Epithelial cell of prostate (primary cell): Measurements from ENCODE around the gene BIN1.
A peak's percentile ranks its signal among the peaks of the same experiment; 100 is the strongest.

Experiments used
- DNase-seq: peaks from one replicate; pipeline ENCODE4 v3.0.0-alpha.2; 2011; ENCODE audit warnings: low read depth, low spot score
- H3K27ac ChIP-seq: fragments of 450-650 bp; 2 replicates; pipeline ENCODE4 v1.5.1; 2017; ENCODE audit warnings: mild to moderate bottlenecking

BIN1 gene

DNA sequence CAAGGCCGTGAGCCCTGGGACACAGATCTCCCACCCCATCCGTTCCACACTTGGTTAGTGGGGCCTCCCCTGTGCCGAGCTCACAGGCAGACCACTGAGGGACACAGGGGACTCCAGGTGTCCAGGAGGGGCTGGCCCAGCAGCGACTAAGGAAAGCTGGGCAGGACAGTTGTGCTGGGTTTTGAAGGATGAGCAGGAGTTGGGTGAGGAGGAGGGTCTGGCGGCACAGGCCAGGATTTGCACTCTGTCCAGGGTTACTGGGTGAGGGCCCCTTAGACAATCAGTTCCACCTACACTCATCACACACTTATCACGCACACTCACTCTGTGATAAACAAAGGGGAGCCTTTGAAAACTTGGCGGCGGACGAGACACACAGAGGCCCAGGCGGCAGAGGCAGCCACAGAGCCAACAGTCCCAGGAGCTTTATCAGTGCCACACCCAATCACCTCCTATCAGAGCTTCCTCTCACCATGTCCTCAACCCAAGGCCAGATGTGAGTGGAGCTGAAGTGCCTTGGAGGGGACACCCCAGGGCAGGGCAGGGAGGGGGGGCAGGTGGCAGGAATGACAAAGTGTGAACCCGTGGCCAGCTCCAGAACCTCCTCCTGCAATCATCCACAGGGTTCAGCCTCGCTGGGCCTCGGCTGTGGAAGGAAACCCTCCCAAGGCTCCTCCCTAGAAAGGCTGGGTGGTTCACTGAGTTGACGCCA lies 26.6 kb downstream of the BIN1 start:
- no peak for DNase-seq
- H3K27ac ChIP-seq: no peak overlapping the region

DNA sequence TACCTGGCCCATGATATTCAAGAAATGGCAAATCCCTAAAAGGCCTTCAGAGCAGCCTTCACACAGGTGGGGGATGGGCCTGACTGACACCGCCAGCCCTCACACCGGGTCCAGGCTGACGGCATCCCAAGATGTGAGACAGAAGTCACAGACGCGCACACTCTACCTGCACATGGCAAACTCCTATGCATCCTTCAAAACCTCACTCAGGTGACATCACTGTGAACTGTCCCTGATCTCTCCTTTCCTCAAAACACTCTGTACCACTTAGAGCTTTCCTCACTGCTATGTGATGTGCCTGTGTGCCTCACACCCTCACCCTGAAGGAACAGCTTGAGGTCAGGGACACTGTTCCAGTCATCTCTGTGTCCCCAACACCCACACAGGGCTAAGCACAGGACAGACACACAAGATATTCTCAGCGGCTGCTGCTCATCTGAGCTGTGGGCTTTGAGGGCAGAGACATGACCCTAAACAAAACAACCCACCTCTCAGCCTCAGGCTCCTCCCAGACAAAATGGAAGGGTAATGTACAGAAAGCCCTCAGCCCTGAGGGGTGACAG lies 27.5 kb downstream of the BIN1 start:
- H3K27ac ChIP-seq: no peak overlapping the region
- DNase-seq: no peak

DNA sequence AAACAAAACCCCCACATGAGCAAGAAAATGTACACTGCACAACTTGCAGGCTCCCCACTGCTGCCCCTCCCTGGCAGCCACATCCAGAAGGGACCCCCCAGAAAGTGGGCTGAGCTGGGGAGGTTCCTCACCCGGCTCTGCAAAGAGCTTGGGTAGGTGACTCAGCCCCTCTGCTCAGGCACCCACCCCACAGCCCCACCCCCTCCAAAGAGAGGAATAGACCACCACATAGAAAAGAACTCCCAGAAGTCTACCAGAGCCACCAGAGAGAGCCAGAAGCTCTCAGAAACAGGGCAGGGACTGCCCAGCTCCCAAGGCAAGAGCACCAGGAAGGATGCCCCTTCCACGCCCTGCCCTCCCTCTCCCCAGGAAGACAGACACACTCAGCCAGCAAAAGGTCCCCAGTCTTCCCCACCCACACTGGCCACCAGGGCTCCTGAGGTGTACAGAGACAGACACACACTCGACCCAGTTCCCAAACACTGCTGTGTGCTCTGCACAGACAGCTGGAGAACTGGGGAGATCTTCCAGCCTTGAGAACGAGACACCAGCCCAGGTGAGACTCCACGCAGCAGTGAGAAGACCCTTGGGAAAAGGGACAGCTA lies 28.2 kb downstream of the BIN1 start:
- H3K27ac ChIP-seq: no peak overlapping the region
- no peak for DNase-seq

DNA sequence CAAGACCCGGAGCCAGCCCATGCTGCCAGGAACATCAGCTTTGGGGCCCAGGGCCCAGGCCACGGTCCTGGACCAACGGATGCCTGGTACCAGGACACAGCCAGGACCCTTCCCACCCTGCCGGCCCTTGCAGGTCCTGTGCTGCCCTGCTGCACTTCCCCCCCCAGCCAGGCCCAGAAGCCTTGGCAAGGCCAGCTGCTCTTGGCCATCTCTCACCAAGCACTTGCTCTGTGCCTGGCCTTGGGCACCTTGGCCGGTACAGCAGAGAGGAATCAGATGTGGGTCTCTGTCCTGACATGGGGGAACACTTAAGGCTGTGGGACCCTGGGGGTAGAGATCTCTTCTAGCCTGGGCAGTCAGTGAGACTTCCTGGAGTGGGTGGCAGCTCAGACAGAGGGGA lies 28.9 kb downstream of the BIN1 start:
- DNase-seq: no peak
- H3K27ac ChIP-seq: no peak overlapping the region

DNA sequence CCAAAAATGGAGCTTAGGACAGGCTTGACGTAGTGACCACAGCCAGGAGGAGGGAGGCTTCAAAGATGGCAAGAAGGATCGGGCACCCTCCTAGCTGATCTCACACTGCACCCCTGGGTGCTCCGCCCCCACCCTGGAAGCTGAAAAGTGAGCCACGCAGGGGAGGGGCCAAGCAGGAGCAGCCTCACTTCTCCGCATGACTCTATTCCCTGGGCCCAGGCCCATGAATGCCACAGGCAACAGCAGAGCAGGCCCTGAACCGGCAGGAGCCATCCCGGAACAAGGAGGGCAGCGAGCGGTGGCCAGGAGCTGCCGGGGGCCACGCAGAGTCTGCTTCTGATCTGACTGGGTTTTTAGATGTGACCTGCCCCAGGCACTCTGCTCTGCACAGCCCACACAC lies 30.0 kb downstream of the BIN1 start:
- no peak for DNase-seq
- no peak overlapping the region for H3K27ac ChIP-seq

DNA sequence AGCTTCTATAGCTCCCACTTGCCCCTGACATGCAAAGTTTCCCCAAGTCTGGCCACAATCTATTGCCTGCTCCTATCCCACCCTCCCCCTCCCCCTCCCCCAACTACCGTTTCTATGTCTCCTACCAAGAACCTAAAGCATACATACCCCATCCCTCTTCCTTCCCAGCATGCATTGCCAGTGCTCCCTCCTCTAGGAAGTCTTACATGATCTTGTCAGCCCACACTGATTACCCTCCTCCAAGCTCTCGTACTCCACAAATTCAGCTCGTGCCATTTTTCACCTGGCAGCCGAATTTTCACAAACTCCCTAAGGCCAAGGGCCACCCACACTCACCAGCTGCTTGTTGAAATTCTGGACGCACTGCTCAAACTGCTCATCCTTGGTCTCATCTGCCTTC lies 30.7 kb downstream of the BIN1 start:
- no peak for DNase-seq
- H3K27ac ChIP-seq: no peak overlapping the region

DNA sequence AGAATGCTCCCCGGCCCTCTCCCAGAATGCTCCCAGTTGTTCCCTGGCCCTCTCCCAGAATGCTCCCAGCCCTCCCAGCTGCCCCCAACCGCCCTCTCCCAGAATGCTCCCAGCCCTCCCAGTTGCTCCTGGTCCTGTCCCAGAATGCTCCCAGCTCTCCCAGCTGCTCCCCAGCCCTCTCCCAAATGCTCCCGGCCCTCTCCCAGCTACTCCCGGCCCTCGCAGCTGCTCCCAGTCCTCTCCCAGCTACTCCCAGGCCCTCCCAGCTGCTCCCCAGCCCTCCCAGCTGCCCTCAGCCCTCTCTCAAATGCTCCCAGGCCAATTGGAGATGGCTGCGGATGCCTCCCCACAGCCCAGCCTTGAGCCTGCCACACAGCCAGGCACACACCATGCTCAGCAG lies 31.1 kb downstream of the BIN1 start:
- no peak for DNase-seq
- no peak overlapping the region for H3K27ac ChIP-seq

DNA sequence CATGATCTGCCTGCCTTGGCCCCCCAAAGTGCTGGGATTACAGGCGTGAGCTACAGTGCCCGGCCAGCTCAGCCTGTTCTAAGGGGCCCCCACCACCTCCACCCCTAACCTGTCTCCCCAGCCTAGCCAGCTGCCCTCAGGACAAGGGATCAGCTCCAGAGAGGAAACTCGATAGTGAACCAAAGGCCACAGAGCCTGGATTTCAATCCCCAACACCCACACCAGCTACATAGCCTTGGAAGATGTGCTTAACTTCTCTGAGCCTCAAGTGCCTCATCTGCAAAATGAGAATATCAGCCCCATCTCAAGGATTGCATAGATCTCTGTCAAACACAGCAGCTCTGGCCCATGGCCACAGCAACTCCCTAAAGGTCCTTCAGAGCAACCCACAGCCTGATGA lies 32.0 kb downstream of the BIN1 start:
- H3K27ac ChIP-seq: no peak overlapping the region

DNA sequence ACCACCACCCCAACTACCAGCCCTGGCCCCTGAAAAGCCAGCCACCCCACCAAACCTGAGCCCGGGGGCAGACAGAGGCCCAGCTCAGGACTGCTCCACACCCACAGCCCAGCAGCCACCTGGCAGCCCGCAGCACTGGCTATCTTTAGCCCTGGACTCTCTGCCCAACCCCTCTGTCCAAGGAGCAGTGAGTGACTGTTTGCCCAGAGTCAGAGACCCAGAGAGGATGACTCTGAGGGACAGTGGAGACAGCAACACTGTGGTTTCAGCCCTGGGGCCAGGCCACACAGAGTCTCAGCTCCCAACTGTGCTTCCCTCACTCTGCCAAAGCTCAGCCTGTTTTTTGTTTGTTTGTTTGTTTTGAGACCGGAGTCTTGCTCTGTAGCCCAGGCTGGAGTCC lies 32.6 kb downstream of the BIN1 start:
- no peak overlapping the region for H3K27ac ChIP-seq
- no peak for DNase-seq

More for the DNA sequence above, 32.0 kb downstream of the BIN1 start:
- no peak for DNase-seq

DNA sequence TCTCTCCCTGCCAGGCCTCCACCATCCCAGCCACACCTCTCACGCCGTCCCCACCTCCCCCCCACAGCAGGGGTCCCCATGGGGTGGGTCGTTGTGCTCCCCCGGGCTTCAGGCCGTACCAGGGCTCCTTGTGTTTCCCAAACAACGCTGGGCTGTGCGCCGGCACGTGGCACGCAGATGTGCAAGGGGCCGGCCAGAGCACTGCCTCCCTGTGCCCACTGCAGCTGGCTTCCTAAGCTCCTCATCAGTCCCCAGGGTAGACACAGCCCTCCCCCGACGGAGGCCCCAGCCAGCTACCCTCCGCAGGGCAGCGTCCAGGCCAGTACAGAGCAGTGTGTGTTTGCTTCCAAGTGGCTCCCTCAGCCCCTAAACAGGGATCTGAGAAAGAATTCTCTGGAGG lies 34.0 kb downstream of the BIN1 start:
- no peak for DNase-seq
- H3K27ac ChIP-seq: no peak overlapping the region

DNA sequence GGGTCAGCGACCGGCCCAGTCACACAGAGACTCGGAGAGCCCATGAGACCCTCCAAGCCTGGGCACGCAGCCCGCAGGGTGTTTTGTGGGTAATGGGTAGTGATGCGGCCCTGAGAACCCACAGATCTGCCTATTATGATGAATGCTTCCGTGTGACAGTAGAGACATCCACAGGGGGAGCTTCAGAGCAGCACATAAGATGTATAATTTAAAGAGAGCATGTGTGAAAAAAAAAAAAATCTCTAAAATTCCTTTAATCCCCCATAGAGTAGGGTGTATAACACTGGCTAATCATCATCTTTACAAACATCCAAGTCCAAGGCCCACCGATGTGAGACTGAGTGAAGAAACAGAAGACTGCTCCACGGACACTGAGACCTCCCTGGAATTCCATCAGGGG lies 34.6 kb downstream of the BIN1 start:
- H3K27ac ChIP-seq: no peak overlapping the region
- DNase-seq: no peak

DNA sequence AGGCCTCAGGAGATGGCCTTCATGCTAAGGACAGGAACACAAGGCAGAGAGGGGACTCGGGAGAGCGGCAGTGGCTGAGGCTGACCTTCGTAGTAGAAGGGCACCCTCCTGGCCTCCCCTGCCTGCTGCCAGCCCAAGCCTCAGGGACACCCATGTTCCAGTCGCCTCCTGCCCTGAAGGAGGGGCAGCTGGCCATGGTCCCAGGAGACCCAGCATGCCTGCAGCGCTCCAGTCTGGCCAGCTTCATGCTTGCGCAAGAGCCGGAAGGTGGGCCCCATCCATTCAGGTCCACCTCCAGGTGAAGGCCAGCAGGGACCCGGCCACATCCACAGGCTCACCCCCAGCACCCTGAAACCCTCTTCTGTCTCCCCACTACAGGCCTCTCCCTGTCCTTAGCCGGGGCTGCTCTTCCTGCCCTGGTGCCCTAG lies 35.0 kb downstream of the BIN1 start:
- H3K27ac ChIP-seq: no peak overlapping the region
- no peak for DNase-seq

DNA sequence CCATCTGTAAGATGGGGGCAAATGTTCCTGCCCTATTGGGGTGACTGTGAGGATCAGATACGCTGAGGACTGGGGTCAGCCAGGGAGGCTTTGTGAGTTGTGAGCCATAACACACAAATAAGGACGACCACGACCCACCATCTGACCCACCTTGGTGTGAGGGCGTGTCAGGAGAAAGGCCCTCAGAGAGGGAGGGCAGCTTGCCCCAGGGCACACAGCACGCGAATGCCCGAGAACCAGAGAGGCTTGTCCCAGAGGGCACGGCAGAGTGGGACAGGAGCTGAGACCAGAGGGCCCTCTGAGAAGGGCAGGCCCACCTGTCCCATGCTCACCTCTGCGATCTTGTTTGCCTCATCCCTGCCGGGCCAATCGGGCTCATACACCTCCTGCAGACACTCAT lies 36.7 kb downstream of the BIN1 start:
- no peak overlapping the region for H3K27ac ChIP-seq
- DNase-seq: no peak

DNA sequence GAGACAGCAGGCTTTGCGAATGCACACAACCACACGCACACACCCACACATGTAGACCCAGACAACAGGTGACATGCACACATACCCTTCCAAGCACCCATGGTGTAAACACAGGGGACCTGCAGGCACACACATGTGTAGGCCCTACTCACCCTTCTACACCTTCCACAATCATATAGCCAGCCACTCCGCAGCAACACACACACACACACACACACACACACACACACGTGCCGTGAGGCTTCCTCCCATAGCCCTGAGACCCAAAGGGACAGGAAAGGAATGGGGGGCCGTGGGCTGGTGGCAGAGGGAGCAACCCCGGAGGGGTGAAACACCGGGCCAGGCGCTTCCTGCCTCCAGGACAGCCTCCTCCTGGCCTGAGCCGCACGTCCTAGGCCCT lies 37.4 kb downstream of the BIN1 start:
- no peak for DNase-seq
- no peak overlapping the region for H3K27ac ChIP-seq

DNA sequence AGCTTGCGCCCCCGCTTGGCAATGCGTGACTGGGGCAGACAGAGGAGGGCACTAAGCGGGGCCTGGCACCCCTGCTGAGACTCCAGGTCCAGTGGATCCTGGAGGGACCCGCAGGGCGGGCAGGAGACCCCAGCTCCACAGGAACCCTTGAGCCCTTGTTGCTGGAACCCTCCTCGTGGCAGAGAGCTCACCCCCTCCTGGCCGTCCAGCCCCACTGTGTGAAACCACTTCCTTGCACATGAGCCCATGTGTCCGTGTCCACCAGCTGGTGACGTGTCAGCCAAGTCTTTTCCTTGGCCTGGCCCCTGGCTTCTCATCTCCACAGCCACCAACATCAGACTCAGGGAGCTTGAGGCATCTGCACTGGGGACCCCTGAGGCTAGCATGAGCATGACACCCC lies 38.0 kb downstream of the BIN1 start:
- H3K27ac ChIP-seq: no peak overlapping the region
- no peak for DNase-seq

DNA sequence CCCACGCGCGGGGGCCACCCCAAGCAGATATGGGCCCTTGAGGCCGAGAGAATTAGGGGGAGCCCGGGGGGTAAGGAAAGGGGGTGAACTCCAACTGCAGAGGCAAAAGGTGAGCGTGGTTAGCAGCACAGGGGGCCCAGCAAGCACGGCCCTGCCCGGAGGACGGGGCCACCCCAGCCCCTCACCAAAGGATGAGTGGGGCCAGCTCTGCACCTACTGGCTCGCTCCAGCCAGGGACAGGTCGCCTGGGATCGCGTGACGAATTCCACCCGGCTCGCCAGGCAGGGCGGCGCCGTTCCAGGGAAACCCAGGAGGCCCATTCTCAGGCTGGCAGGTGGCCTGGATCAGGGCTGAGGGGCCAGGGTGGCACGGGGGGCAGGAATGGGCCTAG lies 38.6 kb downstream of the BIN1 start:
- H3K27ac ChIP-seq: no peak overlapping the region
- DNase-seq: no peak

DNA sequence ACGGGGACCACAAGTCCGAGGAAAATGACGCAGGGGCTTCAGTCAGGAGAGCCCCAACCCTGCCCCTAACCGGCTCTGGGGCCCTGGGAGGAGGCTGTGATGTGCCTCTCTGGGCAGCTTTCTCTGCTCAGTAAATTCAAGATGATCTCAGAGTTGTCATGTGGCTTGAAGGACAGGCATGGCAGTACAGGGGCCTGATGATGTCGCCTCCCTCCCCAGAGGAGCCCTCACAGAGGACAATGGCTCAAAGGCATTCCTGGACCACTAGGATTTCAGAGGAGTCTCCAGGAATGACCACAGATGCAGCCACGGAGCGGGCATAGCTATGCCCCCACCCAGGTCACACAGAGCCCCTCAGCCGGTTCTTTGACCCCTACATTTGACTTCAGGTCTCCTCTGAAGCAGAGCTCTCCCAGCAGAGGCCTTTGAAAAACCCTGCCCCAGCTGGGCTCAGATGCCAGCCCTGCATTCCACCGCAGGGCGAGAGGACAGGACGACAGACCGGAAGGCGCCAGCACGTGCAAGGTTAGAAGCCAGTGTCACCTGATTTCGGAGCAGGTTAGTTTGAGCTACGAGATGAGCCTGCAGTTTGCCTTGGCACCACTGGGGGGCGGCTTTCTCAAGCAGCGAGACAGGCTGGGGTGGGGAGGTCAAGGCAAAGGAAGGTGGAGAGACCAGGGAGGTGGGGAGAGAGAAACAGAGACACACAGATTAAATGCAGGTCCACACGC lies 39.2 kb downstream of the BIN1 start:
- no peak for DNase-seq
- H3K27ac ChIP-seq: no peak overlapping the region

DNA sequence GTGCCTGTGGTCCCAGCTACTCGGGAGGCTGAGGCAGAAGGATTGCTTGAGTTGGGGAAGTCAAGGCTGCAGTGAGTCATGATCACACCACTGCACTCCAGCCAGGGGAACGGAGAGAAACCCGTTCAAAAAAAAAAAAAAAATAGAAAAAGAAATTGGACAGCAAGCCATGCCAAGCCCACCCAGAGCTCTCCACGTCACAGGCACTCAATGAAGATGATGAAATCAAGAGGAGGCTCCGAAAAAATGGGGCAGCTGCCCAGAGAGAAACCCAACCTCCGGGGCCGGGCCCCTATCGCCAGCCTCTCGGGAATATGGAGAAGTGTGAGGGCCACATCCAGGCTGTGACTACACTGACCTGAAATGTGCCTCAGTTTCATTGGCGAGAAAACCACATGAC lies 40.0 kb downstream of the BIN1 start:
- DNase-seq: no peak

DNA sequence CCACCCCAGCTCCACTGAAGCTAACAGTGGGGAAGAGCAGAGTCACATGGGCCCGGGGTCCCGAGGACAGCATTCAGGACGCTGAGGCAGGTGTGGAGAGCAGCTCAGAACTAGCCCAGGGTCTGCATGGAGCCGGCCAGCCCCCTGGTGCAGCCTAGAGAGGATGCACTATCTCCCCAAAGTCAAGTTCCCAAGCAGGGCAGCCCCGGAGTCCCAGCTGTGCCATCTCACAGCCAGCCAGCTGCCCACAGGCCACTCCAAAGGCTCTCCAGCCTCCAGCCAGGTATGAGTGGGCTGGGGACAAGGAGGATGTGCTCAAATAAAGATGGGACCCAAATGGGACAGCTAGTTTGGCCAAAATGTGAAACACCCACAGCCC lies 41.0 kb downstream of the BIN1 start:
- H3K27ac ChIP-seq: no peak overlapping the region
- DNase-seq: no peak

More for the DNA sequence above, 40.0 kb downstream of the BIN1 start:
- H3K27ac ChIP-seq: no peak overlapping the region

DNA sequence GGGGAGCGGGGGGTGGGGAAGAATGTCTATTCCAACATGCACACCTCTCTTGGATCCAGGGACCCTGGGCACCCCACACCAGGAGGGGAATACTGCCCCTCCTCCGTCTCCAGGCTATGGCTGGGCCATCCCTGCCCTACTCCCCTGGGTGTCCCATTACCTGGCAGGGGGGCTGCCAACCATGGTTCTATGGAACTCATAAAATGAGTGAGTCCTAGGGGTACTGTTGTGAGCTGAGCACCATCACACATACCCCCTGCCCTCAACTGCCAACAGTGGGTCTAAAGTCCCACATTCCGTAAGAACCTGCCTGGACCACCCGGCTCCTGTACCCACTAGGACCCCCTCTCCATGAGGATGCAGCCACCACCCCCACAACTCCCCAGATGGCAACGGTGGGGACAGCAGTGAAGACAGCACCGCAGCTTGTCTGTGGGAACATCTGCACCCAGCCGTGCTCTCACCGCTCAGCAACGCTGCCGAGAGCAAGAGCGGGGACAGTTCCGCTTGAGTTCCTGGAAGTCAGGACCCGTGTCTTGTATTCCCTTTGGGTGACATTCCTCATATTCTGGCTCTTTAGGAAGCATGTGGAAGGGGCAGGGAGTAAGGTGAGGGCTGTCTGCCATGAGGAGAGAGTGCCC lies 41.5 kb downstream of the BIN1 start:
- DNase-seq: no peak
- peak overlapping the region; percentile 29 for H3K27ac ChIP-seq
